ENCODE data around the gene WWOX.

WWOX gene

DNA sequence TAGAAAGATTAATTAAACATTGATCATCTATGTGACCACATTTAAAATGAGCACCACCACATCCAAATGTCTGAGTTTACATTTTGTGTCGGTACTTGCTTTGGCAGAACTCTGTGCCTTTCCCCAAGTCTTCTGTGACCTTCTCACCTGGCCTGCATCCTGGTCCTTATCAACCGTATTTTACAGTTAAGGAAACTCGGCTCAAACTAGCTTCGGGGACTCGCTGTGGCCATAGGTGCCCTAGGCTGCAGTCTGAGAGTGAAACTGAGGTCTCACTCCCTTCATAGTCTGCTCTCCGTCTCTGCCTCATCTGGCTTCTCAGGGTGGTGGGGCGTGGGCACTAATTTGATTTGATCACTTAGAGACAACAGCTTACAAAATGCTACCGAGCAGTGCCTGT, 555.5 kb downstream of the WWOX start:
- DNase-seq (ENCODE audit: low read depth, low spot score): no peak

DNA sequence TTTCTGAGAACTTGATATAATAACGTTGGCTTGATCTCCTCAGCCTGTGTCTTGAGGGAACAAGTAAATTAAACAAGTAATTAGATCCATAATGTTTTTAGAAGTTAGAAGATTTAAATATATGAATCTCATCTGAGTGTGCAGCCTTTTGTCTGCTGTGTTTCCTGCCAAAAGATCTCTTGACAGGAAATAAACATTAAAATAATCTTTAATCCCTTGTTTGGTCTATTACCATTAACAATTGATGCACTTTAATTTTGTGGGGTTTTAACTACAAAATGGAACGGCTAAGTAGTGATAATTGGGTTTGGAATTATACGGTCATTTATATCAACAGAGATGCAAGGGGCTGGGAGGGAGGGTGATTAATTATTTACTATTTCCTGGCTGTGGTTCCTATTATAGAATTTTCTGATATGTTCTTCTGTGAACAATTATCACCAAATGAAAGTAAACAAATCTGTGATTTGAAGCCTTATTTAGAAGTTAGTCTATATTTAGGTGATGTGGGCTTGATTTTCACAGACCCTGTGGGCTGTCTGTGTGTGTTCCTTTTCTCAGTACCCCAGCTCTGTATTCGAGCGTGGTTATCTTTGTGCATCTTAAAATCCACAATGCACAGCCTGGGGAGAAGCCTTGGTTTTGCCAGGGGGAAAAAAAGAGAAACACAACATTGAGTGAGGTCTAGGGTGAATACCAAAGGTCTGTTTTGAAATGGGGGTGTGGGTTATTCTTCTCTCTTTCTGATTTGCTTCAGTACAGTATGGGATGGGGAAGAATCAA, 556.1 kb downstream of the WWOX start:
- no peak for DNase-seq (ENCODE audit: low read depth, low spot score)

DNA sequence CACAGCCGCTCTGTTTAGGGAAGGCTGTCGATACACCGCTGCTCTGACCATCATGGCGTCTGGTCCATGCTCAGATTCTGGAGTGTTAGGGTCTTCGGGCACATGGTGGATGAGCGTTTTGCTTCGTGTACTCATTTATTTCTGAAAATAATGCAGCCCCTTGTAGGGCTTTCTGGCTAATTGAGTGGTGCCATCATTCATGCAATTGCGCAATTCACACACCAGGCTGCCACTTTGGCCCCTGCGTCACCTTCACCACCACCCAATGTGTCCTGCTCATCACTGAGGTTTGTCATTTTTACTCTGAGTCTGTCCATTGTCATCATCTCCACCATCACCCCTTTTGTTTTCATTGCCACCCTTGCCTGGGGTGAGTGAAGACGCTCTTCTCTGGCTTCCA, 557.4 kb downstream of the WWOX start:
- no peak for DNase-seq (ENCODE audit: low read depth, low spot score)

DNA sequence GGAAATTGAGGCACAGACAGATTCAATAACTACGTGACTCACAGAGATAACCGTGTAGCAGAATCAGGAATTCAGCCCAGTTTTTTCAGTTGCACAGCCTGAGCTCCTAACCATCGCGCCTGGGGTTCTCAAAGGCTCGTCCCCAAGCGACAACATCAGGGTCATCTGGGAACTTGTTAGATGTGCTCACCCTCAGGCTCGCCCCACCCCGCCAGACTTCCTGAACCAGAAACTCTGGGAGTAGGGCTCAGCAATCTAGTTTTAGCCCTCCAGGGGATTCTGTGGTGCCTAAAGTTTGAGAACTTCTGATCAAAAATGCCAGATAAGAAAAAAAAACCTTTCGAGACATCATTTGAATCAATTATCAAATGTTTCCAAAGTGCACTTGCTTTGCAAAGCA, 559.8 kb downstream of the WWOX start:
- DNase-seq (ENCODE audit: low read depth, low spot score): no peak

DNA sequence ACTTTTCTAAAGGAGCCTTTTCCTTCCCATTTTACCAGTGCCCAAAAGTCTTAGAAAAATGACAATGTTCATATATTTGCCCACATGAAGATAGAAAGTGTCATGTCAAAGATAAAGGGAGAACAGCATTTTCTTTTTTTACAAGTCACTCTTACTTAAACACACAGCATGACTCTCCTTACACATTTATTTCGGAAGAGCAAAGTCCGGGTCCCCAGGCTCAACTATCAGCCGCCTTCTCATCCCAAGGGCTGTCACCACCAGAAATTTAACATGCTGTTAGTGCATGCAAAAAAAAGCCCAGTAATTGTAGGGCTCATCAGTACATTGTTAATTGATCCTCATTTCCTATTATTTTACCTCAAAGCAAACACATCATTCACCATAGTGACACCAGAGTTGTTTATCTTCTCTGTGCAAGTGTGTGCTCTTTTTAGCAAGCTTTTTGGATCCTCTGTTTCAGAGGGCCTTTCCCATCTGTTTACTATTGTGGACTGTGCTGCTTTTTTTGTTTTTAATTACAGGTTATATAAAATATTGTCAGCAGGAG, 560.3 kb downstream of the WWOX start:
- DNase-seq (ENCODE audit: low read depth, low spot score): no peak

DNA sequence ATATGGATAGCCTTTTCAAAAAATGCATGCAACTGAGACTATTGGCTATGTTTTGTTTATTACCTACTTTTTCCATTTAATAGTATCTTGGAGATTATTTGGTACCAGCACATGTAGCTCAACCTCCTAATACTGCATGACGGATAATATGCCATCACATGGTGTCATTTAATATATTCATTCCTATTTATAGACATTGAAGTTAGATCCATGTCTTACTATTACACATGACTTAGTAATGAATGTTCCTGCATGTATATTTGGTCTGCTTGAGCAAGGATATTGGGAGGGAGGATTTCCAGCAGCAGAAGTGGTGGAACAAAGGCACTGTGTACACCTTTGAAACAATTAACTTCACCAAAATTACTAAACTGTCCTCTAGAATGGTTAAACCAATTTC, 561.3 kb downstream of the WWOX start:
- no peak for DNase-seq (ENCODE audit: low read depth, low spot score)

DNA sequence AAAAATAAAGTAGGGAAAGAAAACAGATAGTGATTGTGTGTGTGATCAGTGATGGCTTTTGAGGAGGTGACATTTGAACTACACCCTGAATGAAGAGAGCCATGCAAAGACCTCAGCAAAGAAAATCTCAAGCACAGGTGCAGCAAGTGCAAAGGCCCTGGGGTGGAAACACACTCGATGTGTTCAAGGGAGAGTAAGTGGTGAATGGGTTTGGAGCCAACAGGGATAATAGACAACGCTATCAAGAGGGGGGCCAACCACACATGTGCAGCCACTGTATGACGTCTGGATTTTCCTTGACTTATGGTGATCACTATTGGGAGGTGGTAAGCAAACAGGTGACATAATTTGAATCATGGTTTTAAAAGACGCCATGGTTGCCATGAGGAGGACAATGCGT, 564.2 kb downstream of the WWOX start:
- no peak for DNase-seq (ENCODE audit: low read depth, low spot score)

DNA sequence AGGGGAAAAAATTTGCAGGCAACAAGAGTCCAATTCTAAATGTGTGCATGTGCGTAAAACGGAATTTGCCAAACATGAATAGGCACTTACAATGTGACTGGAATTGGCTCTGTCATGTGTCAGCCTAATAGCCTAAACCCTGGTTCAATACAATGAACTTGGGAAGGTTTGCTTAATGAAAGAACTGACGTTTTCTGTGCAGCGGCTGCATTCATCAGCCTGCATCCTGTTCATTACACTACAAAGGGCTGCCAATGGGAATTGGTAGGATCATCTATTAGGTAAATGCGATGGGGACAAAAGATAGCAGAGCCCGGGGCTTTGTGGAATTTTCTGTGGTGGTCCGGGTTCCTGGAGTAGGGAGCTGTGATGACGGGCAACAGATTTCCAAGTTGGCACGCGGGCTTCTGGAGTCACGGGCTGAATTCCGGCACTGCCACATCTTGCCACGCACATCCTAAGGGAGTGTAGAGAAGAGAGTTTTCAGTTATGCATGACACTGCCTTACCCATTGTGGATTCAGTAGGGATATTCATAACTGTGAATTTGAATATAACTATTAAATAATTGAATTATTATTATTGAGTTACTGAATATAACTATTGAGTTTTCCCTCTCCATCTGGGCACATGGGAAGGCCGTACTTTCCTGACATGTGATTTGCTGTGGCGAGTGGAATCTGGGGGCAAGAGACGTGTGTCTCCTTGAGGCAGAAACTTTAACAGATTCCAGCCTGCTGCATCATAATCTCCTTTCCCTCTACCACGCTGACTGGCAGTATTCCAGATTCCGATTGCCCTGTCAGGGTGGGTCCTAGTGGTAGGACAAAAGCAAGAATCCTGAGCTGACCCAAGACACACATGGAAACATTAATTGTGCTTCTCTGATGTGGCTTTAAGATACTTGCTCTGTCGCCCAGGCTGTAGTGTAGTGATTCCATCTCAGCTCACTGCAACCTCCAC, 565.6 kb downstream of the WWOX start:
- DNase-seq (ENCODE audit: low read depth, low spot score): no peak

DNA sequence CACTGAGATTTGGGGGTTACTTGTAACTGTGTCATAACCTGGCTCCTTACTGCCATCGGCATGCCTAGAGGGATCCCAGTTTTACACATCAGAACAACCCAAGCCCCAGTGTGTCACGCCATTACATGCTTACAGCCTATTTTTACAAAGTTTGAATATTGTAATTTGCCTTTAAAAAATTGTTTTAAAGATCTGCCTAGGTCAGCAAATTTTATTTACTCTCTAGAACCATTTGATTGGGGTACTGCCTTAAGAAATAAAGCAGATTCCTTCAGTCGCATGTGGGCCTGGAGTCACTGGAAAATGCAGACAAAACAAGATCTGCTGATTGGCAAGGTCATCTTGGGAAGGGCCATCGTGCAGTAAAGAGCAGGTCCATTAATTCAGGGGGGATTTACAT, 566.9 kb downstream of the WWOX start:
- no peak for DNase-seq (ENCODE audit: low read depth, low spot score)

DNA sequence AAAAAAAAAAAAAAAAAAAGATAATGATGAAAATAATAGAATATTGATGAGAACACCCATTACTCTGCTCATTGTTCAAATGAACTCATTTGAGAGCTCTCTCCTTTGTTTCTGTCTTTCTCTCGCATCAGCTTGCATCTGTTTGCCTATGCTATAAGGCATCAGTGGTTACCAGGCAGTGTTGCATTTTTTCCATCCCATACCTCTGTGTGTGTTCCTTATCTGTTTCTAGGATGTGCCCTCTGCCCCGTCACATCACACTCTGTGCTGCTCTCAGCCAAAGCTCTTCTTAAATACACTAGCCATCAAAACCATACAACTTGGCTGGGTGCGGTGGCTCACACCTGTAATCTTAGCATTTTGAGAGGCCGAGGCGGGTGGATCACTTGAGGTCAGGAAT, 568.2 kb downstream of the WWOX start:
- DNase-seq (ENCODE audit: low read depth, low spot score): no peak

DNA sequence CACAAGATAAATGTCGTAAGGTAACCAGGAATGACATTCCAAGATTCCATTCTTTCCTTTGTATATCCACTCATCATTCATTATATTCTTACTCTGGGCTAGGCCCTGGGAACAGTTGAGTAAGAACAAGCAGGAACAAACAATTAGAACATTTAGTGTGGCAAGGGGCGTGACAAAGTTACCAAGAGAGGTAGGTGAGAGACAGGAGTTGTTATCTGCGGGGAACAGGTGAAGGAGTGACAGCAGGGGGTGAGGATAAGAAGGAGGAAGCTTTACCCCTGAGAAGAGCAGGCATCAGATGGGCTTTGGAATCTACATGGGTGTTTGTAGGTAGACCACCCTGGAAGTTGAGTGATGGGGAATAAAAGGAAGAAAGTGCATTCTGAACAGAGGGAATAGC, 568.9 kb downstream of the WWOX start:
- DNase-seq (ENCODE audit: low read depth, low spot score): no peak

DNA sequence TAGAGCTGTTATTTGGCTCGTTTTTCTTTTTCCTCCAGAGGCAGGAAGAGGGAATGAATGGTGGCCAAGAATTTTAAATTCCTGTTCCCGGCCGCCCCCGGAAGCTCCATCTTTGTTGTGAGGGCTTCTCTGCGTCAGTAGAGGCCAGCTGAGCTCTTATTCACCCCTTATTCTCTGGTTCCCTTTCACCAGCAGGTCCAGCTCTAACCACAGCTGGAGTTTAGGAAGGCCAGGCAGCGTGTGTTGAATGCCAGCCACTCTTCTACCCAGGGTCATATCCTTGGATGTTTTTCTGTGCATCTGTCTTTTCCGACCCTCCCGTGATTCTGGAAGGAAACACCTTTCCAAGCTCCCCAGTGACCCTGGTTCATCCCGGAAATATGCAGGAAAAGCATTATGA, 570.5 kb downstream of the WWOX start:
- no peak for DNase-seq (ENCODE audit: low read depth, low spot score)

DNA sequence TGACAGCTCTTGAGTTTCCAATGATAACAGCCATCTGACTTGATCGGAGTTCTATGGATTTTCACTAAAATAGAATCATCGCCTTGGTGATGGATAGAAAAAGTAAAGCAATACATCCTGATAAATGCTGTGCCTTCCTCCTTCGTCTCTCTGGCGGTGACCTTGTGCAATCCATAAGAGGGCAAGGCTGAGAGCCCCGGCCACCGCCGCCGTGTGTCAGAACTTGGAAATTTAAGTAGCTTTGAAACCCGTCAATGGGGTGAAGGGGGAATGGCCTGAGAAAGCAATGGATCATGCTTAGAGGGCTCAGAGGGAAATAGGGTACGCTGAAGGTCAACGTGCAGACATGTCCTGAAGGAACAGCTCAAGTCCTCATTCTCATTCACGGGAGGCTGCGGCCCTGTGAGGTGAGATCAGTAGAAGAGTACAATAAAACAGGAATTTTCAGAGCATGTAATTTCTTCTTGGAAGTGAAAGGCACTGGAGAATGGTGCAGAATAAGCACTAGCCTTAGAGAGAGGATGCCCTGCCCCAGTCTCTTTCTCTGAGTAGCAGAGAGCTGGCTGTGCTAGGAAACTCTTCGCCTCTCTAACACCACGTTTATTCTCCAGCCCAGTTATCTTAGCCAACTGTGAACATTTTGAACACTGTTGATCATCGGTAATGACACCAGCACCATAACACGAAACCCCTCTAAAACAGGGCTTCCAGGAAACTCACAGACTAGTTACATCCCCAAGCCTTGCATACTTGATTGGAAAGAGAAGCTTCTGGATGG, 573.5 kb downstream of the WWOX start:
- no peak for DNase-seq (ENCODE audit: low read depth, low spot score)

DNA sequence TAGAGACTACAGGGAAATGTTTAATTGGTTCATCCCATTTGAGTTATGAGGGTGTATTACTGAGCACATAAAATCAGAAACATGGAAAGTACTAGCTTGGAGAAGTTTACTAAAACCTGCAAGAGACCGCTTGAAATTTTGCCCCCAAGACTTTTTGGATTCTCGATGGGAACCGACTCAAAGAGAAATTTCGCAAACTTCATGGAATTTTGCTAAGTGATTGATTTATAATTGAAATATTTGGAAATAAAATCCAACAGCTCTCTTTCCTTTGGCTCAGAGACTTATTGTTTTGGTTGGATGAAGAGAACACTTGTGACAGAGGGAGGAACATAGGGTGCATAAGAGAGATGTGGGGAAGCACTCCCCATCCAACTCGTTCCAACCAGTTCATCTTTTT, 574.4 kb downstream of the WWOX start:
- DNase-seq (ENCODE audit: low read depth, low spot score): no peak

DNA sequence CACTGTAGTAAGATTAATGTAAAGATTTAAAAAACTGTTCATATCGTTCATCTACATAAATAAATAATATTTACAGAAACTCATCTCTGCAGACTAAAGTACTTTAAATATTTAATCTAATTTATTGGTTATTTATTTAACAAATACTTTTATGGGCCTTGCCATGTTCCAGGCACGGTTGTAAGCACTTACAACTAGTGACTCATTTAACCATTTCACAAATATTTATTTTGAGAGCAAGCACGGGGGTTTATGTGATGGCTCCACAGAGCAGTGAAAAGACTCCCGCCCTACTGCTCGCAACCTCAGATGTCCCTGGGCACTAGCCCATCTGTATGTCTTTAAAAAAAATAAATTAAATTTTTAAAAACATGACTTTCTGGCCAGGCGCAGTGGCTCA, 575.9 kb downstream of the WWOX start:
- no peak for DNase-seq (ENCODE audit: low read depth, low spot score)

DNA sequence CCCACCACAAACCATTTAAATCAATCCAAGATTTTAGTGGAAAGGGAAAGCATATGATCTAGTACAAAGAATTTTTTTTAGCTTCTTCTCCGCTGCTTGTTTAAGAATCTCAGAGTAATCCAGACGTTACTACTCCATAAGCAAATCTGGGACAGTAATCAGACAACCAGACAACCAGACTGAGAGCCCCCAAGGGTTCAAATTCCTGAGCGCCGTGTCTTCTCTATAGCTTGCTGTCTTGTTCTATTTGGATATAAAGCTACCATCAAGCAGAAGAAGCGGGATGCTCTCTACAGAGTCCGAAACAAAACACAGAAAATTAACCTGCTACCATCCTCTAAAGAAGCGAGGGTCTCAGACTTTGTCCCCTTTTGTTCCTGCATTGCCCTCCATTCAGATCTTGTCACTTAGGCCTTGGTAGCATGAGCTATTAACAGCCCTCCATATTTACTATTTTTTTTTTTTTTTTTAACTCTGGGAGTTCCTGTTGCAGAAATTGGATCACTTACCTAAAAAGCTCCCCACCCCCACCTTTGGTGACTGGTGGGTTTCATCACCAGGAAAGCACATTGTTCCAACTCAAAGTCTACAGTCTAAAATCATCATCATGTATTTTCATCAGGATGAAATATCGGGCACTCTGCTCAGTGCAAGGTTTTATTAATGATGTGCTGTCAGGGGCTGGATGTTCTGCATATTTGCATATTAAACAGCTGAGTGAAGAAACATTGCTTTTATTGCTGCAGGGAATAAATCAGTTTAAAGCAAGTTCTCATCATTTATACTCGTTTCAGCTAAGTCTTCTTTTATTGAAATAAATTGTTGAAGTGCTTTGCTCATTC, 576.7 kb downstream of the WWOX start:
- DNase-seq (ENCODE audit: low read depth, low spot score): no peak

DNA sequence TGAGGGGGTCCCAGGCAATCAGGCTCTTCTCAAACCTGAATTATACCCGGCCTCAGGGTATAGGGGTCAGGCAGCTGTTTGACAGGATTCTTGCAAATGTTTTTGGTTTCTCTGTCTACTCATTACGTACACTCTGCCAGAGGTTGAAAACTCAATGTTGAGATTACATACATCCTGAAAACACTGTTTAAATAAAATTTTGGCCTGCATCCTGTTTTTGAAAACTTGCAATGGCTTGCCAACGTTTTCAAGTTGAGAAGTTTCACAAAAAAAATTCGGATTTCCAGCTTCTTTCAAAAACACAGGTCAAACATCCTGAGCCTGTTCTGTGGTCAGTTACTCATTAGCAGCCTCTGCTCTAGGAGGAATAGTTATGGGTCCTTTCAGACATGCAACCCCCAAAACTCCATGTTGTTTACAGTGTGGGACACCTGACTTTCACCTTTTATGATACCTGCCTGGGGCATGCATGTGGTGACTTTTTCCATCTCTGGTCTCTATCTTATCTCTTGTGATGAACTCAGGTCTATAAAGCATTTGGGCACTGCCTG, 577.8 kb downstream of the WWOX start:
- DNase-seq (ENCODE audit: low read depth, low spot score): no peak

DNA sequence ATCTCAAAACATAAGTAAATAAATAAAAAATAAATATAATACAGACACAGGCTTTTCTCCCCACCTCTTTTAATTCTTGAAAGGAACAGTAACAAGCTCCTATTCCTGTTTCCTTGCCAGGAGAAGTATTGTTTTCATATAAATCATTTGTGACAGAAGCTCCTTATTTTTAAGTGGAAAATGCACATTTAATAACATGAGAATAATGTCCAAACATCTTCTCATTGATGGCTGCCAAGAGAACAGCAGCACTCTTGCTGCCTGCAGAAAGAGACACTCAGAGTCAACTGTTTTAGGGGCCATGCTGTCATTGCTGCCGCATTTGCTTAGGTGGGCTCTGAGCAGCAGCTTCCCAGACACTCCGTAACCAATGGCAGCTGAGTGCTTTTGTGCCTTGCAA, 580.1 kb downstream of the WWOX start:
- no peak for DNase-seq (ENCODE audit: low read depth, low spot score)

DNA sequence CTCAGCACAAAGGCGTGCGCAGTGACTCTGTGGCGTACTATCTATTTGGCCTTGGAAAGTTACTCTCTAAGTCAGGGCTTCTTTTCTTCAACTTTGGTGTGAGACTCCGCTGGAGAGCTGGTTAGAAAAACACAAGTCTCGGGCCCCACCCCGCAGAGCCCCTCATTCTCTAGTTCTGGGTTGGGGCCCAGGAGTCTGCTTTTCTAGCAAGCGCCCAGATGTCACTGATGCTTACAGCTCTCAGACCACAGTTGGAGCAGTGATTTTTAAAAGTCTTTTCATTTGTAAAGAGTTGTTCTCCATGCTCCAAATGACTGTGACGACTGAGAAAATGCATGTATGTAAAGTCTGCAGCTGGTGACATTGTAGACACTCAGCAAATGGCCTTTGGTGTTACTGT, 582.3 kb downstream of the WWOX start:
- DNase-seq (ENCODE audit: low read depth, low spot score): no peak

DNA sequence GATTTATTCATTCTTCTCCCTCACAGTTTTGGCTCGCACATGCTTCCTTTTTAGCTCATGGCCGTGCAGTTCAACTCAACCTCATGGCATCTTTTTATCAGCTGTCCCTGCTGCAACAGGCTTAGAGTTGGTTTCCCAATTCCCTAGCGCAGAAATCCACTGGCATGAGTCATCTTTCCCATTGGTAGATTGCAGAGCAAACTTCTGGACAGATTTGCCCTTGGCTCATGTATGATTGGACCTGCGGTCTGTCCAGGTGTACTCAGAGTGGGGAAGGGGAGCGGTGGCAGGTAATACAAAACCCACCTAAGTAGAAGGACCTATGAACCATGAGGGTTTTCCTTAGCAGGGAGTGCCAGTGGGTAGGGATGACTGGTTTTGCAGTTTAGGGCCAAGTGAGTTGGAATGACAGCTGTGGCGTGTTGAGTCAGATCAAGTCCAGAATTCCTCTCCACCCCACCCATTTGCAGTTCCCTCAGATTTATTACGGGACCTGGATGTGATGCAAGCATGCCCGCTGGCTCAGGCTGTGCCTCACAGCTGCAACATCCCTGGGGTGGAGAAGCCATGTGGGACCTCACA, 584.7 kb downstream of the WWOX start:
- DNase-seq (ENCODE audit: low read depth, low spot score): no peak

All from brain pericyte (primary cell).